GM18858 (cell line): ENCODE data around the gene RIMS1.

Experiments used
- ATAC-seq: cut with Tn5 transposase; IDR thresholded peaks from one replicate; pipeline ENCODE4 v1.9.1; 2021; ENCODE audit not compliant: unreplicated experiment

Gene RIMS1

GRCh38 chr6:72238021-72238420 is 351.7 kb downstream of the RIMS1 start:
- no peak for ATAC-seq

GRCh38 chr6:72238900-72239299 is 352.6 kb downstream of the RIMS1 start:
- ATAC-seq = no peak

- ATAC-seq = no peak
Measured at GRCh38 chr6:72245565-72245964, 359.2 kb downstream of the RIMS1 start.

- no peak for ATAC-seq
Measured at GRCh38 chr6:72246926-72247325, 360.6 kb downstream of the RIMS1 start.

GRCh38 chr6:72248621-72249020 is 362.3 kb downstream of the RIMS1 start:
- no peak for ATAC-seq

- no peak for ATAC-seq
Measured at GRCh38 chr6:72250664-72251063, 364.3 kb downstream of the RIMS1 start.

GRCh38 chr6:72260489-72260888 is 374.1 kb downstream of the RIMS1 start:
- no peak for ATAC-seq

GRCh38 chr6:72261554-72261953 is 375.2 kb downstream of the RIMS1 start:
- ATAC-seq = no peak

GRCh38 chr6:72262254-72262653 is 375.9 kb downstream of the RIMS1 start:
- no peak for ATAC-seq

GRCh38 chr6:72267470-72267869 is 381.1 kb downstream of the RIMS1 start:
- ATAC-seq = no peak

- ATAC-seq = no peak
Measured at GRCh38 chr6:72271531-72271930, 385.2 kb downstream of the RIMS1 start.

- no peak for ATAC-seq
Measured at GRCh38 chr6:72272958-72273357, 386.6 kb downstream of the RIMS1 start.

- ATAC-seq = no peak
Measured at GRCh38 chr6:72275888-72276287, 389.5 kb downstream of the RIMS1 start.

GRCh38 chr6:72282201-72282600 is 395.9 kb downstream of the RIMS1 start:
- ATAC-seq = no peak

GRCh38 chr6:72283571-72283970 is 397.2 kb downstream of the RIMS1 start:
- ATAC-seq = no peak

- ATAC-seq = no peak
Measured at GRCh38 chr6:72286911-72287311, 400.6 kb downstream of the RIMS1 start.

- no peak for ATAC-seq
Measured at GRCh38 chr6:72287801-72288200, 401.5 kb downstream of the RIMS1 start.

GRCh38 chr6:72288592-72288991 is 402.2 kb downstream of the RIMS1 start:
- no peak for ATAC-seq

GRCh38 chr6:72290620-72291019 is 404.3 kb downstream of the RIMS1 start:
- no peak for ATAC-seq

- no peak for ATAC-seq
Measured at GRCh38 chr6:72296375-72296774, 410.0 kb downstream of the RIMS1 start.

GRCh38 chr6:72305971-72306370 is 419.6 kb downstream of the RIMS1 start:
- no peak for ATAC-seq

- no peak for ATAC-seq
Measured at GRCh38 chr6:72316675-72317380, 430.5 kb downstream of the RIMS1 start.

GRCh38 chr6:72321788-72322187 is 435.4 kb downstream of the RIMS1 start:
- no peak for ATAC-seq
